EL (cell line): ENCODE measurements around the gene PCNX2.

Experiments used
- DNase-seq: peaks from one replicate; pipeline ENCODE4 v3.0.0-alpha.2; 2016

The PCNX2 gene

DNA sequence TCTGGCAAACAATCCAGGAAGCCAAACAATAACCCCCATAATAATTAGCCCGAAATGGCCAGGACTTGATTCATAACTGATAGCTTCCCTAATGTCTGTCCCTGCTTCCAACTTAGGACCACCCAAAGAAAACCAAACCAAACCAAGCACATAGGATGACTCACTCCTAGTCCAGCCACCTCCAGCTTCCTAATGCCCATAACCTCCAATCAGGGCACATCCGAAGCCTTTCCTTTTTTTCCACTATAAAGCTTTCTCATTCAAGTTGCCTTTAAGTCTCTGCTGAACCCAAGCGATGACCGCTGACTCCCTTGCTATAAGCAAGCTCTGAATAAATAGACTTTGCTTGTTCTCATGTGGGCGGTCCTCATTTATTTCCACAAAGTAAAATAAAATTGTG is 40.4 kb downstream of the PCNX2 start:
- DNase-seq, result no peak

GRCh38 chr1:233253832-233254331 is 41.6 kb downstream of the PCNX2 start:
- no peak for DNase-seq

DNA sequence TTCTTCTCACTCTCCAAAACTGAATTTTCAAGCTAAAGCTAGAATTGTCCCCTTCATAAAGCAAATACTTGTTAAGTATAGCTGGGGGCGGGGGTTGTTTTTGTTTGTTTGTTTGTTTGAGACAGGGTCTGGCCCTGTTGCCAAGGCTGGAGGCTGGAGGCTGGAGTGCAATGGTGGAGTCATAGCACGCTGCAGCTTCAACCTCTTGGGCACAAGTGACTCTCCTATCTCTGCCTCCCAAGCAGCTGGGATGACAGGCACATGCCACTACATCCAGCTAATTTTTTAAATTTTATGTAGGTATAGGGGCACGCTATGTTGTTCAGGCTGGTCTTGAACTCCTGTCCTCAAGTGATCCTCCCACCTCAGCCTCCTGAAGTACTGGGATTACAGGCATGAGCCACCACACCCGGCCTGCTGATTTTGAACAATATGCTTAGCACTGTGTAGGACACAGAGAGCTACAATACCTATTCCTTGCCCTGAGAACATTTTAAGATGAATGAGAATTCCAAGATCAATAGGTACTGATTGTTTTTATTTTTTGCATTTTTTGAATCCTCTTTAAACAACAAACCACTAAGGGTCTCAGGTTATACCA is 42.2 kb downstream of the PCNX2 start:
- no peak for DNase-seq

DNA sequence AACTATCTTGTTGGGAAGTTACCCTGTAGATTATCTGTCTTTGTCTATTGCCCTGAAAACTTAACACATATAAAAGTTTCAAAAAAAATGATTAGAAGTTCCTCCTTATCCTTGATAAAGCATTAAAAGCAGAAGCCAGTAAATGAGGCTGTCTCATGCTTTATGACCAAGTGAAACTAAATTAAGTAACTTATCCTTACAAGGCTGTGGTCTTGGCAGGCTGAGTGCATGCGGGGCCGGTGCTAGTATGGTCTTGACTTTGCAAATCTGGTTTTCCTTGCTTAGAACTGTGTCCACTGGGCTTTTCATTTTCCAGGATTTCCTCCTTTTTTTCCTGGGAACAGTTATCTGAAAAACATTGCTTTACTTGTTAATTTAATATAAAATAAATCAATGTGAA is 43.1 kb downstream of the PCNX2 start:
- DNase-seq, result no peak

GRCh38 chr1:233251201-233251720 is 44.3 kb downstream of the PCNX2 start:
- no peak for DNase-seq

GRCh38 chr1:233248014-233248413 is 47.5 kb downstream of the PCNX2 start:
- no peak for DNase-seq

GRCh38 chr1:233246965-233247364 is 48.6 kb downstream of the PCNX2 start:
- DNase-seq, result no peak

- no peak for DNase-seq
Measured at GRCh38 chr1:233245191-233245765, 50.2 kb downstream of the PCNX2 start.

DNA sequence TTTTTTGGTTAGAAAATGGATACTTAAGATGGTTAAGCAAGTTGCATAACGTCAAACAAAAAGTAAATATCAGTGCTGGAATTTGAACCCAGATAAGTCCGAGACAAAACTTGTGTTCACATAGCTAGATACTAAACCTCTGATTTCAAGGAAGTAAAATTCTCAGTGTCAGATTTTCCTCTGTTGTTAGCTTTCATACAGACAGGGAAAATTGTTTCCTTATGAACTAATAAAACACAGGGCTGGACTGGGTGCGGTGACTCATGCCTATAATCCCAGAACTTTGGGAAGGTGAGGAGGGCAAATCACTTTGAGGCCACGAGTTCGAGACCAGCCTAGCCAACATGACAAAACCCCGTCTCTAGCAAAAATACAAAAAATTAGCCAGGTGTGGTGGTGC is 51.3 kb downstream of the PCNX2 start:
- DNase-seq, result peak; percentile 37

DNA sequence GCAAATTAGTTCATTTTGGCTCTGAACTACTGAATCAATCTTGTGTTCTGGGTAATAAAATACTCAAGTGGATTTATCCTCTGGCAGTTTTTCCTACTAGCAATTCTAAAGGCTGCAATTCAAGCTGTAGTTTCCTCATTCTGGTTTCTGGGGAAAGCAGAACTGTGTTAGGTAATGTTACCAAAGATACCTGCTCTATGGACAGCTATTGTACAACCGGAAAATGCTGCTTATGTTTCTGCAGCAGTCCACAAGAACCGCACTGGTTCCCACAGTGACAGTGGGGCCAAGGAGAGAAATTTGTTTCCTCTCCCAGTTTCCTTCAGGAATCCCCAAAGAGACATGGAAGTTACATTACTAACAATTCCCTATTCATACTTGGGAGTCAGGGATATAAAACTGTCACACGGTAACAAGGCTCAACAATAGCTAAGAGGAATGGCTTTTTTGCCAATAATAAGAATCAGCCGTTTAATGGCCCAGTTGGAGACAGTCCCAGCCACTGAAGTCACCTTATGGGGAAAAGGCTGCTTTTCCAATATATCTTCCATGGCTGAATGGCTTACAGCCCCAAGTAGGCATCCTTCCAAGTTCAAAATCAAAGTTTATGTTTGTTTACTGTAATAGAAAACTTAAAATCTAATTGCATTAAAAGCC is 52.6 kb downstream of the PCNX2 start:
- no peak for DNase-seq

DNA sequence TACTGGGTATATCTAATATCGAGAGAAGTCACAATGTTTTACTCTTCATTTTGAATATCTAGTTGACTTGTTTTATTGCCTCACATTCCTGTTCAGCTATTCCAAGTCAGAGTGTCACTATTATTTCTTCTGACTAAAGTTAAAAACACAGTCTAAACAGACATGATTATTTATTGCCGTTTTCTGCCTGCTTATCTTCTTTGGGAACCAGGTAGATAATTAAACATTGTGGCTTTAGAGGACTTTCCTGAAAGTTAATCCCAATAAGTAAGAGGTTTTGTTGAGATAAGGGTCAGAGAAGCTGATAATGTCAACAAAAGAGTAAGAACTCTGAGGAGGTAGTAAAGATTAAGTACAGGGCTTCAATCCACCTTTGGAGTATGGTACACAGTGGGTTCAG is 53.8 kb downstream of the PCNX2 start:
- no peak for DNase-seq

- DNase-seq, result peak; percentile 32
Measured at GRCh38 chr1:233240829-233241682, 54.5 kb downstream of the PCNX2 start.

DNA sequence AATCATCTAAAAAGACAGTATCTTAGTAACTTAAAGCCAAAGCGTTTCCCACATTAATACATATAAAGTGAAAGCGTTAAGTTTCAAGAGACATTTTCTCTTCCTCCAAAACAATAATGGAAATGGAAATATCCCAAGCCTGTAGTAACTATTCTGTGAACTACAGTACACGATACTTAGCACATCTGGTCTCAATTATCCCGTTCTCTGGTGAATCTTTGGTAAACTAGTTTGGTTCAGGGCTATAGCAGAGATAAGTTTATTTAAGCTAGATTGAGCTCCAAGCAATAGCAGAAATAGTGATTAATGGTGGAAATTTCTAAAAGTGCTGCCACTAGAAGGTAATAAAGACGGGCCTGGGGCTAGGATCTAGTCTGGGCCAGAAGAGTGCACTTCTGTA is 55.2 kb downstream of the PCNX2 start:
- peak; percentile 3 for DNase-seq

DNA sequence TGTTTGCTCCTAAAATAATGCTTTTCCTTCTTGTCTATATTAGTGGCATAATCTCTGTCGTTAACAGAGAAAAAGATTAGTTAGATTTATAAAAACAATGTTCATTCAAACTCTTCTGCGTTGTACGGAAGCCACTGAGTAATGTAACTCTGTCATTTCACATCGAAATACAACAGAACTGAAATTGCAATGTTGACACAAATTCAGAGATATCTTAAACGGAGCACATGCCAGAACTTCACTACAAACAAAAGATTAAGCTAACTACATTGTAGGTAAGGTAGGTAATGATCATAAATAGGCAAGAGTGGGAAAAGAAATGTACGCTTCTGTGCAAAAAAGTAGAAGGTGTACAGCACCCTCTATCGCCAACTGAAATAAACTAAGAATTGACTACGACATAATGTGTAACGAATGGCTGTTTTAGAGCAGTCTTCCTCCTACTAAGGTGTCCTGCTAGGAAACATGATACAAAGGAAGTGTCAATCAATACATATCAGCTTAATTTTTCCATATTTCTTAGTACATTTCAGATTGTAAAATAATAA is 56.6 kb downstream of the PCNX2 start:
- no peak for DNase-seq

- DNase-seq, result peak; percentile 5
Measured at GRCh38 chr1:233237647-233238046, 57.9 kb downstream of the PCNX2 start.

DNA sequence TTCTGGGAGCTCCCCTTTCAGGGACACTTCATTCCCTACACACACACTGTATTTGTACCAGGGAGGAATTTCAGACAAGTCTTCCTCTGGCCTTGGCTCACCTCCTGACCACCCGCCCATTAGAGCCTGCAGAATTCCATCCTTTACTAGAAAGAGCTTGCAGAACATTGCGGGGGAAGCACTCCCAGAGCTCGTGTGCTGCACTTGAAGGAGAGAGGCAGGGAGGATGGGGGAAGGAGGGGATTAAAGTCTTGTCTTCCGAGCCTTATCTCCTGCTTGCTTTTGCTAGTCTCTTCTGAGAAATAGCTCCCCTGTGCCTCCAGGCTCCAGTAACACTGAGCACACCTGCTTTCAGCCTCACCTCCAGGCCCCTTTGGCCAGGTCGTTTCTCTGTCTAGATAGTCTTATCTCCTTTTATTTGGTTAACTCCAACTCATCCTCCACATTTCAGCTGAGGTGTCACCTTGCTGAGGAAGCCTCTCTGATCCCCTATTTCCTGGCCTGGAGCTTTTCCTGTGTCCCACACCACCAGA is 62.0 kb downstream of the PCNX2 start:
- no peak for DNase-seq

DNA sequence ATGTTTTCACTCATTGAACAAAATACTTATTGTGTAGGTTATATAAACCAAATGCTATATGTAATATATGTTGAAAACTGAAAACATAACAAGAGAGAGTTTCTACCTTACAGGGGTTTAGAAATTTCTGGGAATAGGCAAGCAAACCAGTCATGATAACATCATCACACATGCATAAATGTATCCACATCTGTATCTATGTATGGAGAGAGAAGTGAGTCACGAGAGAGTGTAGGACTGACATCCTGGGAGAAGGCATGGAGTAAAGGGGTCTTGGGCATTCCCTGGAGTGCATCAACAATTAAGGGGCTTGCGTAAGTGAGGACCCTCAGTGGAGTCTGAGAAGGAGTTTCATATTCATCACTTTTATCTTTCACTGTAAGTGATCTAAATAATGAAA is 65.5 kb downstream of the PCNX2 start:
- no peak for DNase-seq

DNA sequence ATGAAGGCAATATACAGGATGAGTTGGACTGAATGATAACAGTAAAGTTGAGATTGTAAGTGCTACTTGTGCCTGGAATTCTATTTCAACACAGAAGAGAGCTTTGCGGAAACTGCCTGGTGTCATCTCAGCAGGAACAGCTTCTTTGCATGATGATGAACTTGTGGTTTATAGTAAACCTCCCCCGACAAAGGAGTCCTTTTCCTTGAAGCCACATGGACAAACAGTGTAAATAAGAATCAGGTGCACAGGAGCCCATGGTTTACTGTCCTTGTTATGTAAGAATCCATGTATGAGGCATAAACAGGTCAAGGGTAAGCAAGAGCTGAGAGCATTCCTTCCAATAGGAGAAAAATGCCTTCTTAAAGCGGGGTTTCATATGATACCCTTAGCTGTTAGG is 66.2 kb downstream of the PCNX2 start:
- no peak for DNase-seq

GRCh38 chr1:233227930-233228465 is 67.5 kb downstream of the PCNX2 start:
- no peak for DNase-seq

DNA sequence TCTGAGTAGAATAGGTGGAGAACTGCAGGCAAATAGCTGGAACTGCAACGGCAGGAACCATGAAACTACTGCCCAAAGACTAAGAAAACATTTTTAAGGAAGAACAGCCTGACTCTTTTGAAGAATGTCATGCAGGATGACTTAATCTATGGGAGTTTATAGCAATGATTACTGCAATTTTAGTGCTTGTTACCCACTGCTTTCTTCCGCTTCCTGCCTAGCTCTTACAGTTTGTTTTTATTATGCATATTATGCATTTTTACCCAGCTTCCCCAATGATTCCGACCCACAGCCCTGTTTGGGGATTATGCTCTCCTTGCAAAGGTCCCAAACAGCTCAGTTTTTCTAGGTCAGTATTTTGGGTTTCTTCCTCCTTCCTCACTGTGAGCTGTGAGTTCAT is 71.2 kb downstream of the PCNX2 start:
- DNase-seq, result peak; percentile 46

DNA sequence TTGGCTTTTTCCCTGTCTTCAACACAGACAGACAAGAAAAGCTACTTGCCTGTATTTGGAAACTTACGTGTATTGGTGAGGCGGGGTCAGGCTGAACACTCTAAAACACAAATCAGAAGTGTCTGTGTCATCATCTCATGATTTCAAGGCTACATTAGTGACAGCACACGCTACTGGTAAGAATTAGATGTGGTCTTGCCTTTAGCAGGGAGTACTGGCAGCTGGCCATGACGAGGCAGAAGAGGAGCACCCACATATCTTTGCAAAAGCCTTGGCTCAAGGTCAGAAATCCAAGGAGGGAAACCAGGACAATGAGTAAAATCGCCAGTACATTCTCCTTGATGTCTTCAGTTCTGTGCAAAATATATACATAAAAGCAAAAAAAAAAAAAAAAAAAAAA is 77.7 kb downstream of the PCNX2 start:
- DNase-seq, result no peak

DNA sequence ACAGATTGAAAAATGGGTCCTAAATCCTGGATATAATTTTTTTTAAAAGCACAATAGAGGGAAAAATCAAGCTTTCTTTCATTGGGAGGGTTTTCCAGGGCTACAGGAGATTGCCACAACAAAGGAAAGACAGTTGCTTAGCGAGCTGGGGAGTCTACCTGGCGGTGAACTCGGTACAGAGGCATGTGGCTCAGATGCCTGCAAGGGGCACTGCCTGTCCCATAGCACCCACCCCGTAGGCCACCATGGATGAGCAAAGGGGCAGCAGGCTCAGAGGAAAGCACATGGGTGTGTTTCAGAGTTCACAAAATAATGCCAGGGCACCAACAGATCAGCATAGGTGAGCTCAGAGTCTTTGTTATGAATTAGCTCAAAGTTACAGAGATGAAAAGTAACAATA is 79.5 kb downstream of the PCNX2 start:
- DNase-seq, result no peak
